ENCODE measurements around the gene MEGF11.

MEGF11 gene

GRCh38 chr15:66253418-66254088, at the start of gene MEGF11:
MEGF11 (minus strand) TSS chr15:66253750; CDS start chr15:66128403, 125,347 bp downstream.
- DNase-seq: no peak

DNA sequence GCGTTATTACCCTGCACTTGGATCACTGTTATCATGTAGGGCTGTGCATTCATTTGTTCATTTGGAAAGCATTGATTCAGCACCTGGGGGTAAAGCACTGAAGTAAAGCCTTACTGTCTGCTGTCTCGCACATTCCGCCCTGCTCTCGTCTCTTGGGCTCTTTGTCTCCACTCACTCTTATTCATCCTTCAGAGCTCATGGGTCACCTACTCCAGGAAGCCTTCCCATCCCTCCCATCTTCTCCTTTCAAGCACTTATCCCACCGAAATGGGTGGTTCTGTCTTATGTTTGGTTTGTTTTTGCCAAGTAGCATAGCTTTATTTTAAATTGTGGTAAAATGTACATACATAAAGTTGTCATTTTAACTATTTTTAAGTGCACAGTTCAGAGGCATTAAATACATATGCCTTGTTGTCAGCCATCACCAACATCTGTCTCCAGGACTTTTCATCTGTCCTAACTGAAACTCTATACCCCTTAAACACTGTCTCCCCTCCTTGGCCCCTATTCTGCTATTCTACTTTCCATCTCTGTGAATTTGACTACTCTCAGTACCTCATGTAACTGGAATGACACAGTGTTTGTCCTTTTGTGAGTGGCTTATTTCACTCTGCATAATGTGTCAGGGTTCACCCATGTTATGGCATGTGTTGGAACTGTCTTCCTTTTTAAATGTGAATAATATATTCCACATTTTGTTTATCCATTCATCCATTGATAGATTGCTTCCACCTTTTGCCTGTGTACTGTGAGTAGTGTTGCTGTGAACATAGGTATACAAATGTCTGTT, 49.1 kb upstream of the MEGF11 start:
- DNase-seq: no peak

DNA sequence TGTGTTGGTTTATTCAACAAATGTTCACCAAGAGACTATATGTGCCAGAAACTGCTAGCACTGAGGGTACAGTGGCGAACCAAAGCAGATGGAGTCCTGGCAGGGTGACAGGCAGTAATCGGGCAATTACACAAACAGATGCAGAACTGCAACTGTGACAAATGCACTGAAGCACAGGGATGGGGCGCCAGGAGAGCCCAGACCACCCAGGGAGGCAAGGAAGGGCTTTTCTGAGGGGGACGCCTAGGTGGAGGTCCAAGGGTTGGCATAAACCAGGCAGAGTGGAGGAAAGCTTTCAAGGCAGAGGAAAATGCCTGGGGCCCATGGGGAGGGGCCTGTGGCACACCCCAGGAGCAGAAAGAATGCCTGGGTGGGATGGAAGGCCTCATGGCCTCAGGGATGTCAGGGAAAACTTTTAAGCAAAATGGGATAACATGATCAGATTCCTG, 45.3 kb upstream of the MEGF11 start:
- DNase-seq: no peak

DNA sequence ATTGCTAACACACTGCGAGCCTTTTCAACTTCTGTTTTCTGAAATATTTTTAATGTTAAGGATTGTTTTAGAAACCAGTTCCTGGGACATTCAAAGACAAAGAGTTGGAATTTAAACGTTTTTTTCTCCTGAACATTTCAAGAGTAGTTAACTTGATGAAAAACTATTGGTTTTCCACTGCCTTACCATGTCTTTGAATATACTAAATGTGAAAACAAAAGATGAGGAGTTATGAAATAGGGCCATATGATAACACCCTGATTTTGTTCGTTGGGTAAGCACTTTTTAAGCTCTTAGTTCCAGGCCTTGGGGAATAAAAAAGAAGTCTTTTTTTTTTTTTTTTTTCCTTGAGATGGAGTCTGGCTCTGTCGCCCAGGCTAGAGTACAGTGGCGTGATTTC, 42.6 kb upstream of the MEGF11 start:
- DNase-seq: no peak

DNA sequence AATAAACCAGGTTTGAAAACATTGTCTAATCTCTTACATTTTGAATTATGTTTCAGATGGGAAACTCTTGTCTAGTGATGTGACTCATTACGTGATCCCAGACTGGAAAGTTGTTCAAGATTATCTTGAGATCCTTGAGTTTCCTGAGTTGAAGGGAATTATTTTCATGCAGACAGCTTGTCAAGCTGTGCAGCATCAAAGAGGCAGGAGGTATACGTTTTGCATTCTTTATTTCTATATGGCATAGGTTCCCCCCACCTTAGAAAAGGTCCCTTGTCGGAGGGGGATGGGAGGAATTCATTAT, 41.3 kb upstream of the MEGF11 start:
- no peak for DNase-seq

DNA sequence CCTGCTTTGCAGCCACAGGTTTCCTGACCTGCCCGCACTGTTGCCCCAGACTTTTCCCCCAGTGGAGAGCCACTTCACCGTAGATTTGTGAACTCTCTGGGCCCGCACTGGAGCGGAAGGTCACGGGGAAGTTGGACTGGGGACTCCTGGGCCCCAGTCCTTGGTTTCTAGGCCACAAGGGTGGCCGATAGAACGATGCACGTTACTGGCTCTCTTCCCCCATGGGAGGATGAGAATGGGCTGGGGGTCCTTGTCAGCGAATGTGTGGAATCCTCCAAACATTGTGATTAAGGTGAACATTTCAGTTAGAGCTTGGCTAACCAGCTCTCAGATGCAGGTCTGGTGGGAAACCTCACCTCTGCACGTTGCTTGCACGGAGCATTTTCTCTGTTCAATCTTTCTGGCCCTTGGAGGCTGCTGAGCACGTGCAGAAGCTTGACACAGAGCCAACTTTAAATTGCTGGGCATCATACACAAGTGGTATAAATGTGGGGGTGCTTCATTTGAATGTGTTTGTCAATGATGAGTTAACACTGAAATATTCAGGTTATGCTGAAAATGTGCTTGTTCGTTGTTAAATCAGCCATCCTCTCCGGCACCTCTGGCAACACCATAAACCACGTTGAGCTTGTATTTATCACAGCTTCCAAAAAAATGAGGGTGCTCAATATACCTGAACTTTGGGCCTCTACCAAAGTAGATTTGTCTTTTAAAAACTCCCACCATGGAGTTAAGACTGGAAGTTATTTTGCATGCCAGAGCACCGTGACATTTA, 40.8 kb upstream of the MEGF11 start:
- DNase-seq: no peak

DNA sequence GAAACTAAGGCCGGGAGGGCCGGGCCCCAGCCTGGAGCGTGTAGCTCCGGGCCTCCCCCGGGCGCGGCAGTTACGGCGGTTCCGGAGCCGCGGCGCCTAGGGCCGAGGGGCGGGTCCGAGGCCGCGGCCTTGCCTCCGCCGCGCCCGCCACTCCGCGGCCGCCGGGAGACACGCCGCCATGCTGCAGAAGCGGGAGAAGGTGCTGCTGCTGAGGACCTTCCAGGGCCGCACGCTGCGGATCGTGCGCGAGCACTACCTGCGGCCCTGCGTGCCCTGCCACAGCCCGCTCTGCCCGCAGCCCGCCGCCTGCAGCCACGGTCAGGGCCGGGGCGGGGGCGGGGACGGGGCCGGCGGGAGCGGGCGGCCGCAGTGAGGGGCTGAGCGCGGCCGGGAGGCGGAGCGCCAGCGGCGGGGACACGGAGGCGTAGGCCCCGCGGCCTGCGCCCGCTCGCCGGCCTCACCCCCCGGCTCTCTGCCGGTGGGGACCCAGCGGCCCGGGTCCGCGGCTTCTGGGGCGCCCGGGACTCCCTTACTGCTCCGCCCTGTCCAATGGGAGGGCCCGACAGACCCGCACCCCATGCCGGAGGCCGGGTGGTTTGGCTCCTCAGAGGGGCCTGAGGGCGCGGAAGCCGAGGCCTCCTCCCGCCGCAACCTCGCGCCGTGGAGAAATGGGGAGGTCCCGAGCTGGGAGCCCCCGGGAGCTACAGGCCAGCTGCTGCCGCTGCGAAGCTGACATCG, 40.0 kb upstream of the MEGF11 start, which contains the start of gene DIS3L:
Gene DIS3L (plus strand): TSS at position 150 of the 738 bp plus-strand sequence. CDS start 29 bp downstream, at position 179.
- no peak for DNase-seq

DNA sequence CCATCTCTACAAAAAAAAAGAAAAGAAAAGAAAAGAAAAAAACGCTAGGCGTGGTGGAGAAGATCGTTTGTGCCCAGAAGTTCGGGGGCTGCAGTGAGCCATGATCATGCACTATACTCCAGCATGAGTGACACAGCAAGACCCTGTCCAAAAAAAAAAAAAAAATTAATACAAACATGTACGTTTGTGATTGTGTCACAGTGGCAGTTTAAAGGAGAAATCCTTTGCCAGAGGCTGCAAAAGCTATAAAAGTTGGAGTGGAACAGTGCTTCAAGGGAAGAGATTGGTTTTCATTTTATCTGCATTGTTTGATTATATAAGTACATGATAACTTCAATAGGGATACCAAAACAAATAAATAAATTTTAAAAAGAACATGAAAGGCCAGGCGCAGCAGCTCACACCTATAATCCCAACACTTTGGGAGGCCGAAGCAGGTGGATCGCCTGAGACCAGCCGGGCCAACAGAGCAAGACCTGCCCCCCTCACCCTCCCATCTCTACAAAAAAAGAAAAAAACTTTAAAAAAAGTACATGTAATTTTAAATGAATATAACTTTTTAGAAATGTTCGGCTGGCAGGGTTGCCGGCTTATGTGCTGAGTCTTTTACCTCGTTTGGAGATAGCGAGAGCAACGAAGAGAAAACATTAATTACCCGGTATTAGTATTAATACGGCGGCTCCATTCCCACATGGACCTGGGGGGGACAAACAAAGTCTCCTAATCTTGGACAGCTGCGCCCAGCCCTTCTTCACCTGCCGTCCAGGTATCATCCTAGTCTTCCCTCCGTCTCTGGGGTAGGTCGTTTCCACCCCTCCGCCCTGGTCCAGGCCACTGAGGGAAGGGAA, 39.2 kb upstream of the MEGF11 start:
- no peak for DNase-seq

GRCh38 chr15:66291816-66292570, 38.4 kb upstream of the MEGF11 start:
- no peak for DNase-seq

GRCh38 chr15:66290518-66290917, 37.0 kb upstream of the MEGF11 start:
- no peak for DNase-seq

DNA sequence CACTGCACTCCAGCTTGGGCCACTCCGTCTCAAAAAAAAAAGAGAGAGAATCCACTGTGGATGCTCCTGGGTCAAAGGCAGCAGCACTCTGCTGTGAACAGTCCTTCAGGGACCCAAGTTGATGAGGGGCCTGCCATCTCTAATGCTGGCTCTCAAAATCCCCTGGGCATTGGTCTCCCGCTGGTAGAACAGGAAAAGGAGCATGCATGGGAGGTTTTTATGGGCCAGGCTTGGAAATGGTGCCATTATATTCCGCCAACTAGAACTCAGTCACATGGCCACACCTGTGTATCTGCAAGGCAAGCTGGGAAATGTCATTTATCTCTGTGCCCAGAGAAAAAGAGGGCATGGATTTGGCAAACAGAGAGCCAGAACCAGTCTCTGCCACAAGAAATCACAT, 36.5 kb upstream of the MEGF11 start:
- no peak for DNase-seq

DNA sequence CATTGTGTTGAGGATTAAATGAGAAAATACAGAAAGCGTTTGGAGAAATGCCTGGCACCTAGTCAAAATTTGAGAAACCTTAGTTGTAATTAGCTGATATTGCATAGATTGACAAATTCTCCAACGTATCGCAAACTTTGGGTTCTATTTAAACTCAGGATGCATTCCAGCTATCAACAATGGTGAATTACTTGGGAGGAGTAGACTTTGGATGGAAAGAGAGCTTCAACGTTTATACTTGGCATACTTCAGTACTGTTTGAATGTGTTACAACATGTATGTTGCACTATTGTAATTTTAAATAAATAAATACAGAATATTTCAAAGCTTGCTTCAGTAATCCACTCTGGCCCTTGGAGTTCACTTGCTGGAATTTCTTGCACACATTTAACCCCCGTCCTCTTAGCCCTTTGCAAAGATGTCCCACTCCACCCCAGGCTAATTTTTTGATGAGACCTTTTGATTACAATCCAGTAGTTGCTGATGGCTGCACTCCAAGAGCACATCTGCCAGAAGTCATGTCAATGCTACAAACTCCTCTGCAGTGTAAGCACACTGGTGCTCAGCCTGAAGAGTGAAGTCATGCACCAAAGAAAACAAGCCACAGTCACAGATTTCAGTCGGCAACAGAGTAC, 35.1 kb upstream of the MEGF11 start:
- DNase-seq: no peak

DNA sequence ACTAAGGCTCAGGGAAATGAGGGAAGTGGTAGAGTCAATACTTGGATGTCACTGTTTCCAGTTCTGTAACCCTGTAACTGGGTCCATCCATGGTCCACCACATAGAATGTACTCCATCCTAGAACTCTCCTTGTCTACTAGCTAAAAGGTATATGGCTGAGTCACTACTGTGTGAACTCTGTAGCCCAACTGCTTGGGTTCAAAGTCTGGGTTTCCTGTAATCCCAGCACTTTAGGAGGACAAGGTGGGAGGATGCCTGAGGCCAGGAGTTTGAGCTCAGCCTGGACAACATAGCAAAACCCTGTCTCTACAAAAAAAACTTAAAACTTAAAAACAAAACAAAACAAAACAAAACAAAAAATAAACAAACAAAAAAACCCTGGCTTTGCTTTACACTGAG, 34.5 kb upstream of the MEGF11 start:
- no peak for DNase-seq

- no peak for DNase-seq
Observed at GRCh38 chr15:66287461-66288057, 34.0 kb upstream of the MEGF11 start.

DNA sequence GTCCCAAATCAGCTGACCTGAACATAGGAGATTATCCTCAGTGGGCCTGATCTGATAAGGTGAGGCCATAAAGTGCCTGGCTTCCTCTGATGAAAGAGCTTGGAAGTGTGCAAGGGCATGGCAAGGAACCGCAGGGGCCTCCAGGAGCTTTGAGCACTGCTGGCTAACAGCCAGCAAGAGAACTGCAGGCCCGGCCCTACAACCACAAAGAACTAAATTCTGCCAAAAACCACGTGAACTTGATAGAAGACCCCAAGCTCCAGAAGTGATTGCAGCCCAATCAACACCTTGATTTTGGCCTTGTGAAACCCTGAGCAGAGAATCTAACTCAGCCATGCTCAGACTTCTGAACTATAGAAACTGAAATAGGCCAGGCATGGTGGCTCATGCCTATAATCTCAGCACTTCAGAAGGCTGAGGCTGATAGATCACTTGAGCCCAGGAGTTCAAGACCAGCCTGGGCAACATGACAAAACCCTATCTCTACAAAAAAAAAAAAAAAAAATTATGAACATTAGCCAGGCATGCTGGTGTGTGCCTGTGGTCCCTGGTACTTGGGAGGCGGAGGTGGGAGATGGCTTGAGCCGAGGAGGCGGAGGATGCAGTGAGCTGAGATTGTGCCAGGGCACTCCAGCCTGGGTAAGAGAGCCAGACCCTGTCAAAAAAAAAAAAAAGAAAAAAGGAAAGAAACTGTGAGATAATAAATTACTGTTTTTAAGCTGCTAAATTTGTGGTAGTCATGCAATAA, 32.2 kb upstream of the MEGF11 start:
- no peak for DNase-seq

DNA sequence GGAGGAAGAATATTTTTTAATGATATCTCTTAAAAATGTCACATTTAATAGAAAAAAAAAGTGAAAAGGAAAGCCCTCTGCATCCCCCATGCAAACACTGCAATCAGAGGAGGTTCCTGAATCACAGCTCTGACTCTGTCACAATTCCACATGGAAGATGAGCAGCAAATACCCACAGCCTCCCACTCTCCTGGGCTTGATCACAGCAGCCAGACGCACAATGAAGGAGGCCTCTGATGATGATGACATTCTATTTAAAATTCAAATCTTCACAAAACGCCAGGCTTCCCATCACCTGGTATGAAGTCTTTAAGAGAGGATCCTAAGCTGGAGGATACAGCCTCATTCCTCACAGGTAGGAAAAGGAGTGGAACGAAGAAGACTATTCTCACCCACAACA, 30.7 kb upstream of the MEGF11 start:
- DNase-seq: no peak

GRCh38 chr15:66278671-66279070, 25.1 kb upstream of the MEGF11 start:
- DNase-seq: no peak

DNA sequence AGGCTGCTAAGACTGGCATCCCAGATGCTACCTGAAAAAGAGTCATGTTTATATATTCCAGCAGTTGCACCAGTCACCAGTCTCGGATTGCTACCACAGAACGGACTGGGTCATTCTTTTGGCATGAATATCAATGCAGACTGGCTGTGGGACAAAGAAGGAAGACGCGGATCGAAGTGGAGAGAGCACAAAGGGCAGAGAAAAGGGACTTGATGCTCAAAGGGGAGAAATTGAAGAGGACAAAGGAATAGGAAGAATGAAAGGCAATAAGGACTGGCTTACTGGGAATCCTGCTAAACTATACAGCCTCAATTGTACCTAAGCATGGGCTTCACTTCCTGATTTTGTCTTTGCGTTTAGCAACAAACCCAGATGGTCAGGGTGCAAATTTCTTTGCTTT, 24.5 kb upstream of the MEGF11 start:
- no peak for DNase-seq

- no peak for DNase-seq
Observed at GRCh38 chr15:66276546-66276945, 23.0 kb upstream of the MEGF11 start.

GRCh38 chr15:66275352-66275751, 21.8 kb upstream of the MEGF11 start:
- no peak for DNase-seq
